Middle frontal gyrus (tissue), 1 donor: ENCODE results near the gene EPAS1.

Source experiments
- DNase-seq: peaks from one replicate; pipeline ENCODE4 v3.0.0-alpha.2; 2015; ENCODE audit warnings: low spot score; ENCODE audit errors: extremely low spot score

EPAS1 gene

DNA sequence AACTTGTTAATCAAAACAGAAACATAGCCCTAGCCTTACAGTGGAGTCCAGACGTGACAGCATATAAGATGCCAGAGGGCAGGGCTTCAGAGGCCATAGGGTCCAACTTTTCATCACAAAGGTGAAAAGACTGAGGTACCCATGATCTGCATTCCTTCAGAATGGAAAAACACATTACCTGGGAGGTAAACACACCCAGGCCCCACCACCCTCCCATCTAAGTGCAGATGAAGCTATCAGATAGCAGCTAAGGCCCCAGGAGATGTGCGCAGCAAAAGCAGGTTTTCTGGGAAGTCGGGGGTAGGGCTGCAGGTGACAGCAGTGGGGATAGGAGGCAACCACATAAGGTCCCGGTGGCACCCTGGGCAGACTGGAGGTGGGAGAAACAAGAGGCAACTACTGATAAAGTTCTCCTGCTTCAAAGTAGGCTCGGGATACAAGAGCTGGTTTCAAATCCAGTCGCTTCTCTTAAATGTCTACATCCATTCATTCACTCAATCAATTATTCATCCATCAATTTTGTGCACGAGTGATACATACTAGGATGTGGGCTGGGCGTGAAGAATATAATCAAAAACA, 107.1 kb downstream of the EPAS1 start:
- DNase-seq: no peak

DNA sequence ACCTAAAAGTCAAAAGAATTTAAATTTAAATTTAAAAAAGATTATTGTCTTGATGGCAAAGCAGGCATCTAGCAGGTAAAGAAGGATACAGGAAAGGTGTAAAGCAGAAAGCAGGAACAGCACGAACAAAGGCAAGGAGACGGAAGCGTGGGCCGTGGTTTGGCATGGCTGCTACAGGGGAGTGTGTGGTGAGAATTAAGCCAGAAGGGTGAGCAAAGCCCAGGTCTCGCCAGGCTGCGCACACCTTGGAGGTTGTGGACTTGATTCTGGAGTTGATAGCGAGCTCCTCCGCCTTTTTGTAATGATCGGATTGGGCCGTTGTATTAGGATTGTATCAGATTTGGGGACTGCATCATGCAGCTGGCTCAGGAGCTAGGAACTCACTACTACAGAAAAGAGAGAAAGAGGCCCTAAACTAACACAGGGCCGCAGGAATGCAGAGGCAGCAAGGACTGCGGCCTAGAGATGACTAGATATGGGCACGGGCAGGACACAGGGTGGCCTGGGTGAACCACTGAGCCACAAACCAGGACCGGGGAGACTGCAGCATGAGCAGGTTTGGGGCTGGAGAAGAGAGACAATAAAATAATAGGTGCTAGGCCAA, 110.7 kb downstream of the EPAS1 start:
- no peak for DNase-seq

DNA sequence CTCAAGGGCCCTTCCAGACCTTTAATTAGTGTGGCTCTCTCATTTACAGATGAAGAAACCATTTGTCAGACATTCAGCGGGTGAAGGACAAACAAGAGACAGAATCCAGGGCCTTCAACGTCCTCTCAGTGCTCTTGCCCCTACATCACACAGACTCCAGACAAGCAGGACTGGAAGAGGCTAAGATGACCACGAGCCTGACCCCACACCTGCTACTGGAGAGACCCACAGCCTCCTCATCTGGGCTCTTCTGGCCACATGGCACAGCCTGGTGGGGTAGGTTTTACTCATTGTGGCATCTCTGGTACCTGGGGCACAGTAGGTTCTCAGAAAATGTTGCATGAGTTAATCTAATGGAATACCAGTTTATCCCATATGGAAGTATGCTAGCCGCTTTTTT, 112.5 kb downstream of the EPAS1 start:
- no peak for DNase-seq

GRCh38 chr2:46410273-46411244, 113.4 kb downstream of the EPAS1 start:
- no peak for DNase-seq

- no peak for DNase-seq
These were observed 114.0 kb downstream of the EPAS1 start for GRCh38 chr2:46411245-46411641.

DNA sequence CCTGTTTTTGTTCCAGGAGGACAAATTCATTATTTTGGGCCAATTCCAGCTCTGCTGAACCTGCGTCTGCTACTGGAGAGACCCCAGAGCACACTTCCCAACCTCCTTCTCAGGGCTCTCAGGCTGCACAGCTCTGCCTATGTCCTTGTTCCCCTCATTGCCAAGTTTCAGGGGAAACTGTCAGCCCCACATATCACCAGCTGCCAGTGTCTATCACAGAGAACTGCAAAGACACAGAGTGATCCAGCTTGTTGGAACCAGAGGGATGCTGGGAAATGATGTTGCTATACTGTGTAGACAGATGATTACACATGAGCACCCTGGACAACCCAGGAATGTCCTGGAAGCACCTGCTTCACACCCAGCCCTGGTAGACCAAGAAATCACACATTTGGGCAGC, 114.8 kb downstream of the EPAS1 start:
- DNase-seq: no peak

GRCh38 chr2:46413111-46413510, 115.9 kb downstream of the EPAS1 start:
- DNase-seq: no peak

DNA sequence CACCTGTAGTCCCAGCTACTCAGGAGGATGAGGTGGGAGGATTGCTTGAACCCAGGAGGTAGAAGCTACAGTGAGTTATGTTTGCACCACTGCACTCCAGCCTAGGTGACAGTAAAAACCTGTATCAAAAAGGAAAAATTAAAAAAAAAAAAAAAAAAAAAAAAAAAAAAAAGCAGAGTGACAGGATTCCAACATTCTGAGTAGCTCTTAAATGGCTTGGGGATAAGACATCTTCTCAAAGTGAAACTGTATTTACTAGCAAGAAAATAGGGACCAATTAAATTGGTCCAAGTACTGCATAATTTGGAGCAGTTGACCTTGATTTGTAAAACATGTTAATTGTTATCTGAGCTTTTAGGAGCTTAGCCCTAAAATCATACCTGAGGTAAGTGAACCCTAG, 116.4 kb downstream of the EPAS1 start:
- DNase-seq: no peak

DNA sequence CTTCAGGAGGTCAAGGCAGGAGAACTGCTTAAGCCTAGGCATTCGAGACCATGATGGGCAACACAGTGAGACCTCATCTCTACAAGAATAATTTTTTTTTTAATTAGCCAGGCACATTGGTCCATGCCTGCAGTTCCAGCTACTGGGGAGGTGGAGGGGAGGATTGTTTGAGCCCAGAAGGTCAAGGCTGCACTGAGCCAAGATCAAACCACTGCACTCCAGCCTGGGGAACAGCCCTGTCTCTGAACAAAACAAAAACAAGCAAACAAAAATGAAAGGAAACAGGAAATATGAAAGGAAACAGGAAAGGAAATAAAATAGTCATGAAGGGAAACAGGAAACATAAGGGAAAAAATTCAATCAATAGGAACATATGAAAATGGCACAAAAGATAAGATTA, 117.5 kb downstream of the EPAS1 start:
- DNase-seq: no peak

GRCh38 chr2:46416280-46416679, 119.1 kb downstream of the EPAS1 start:
- DNase-seq: no peak

GRCh38 chr2:46416739-46417403, 119.7 kb downstream of the EPAS1 start:
- DNase-seq: no peak

GRCh38 chr2:46420945-46421344, 123.7 kb downstream of the EPAS1 start:
- DNase-seq: no peak

DNA sequence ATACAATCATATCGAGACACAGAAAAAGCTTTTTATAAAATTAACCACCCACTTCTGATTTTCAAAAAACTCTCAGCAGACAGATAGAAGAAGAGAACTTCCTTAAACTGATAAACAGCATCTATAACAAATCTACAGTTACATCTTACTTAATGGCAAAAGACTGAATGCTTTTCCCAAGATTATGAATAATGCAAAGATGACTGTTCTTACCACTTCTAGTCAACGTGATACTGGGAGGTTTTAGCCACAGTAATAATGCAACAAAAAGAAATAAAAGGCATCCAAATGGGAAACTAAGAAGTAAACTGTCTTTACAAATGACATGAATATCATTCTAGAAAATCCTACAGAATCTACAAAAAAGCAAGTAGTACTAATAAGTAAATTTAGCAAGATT, 124.2 kb downstream of the EPAS1 start:
- no peak for DNase-seq

DNA sequence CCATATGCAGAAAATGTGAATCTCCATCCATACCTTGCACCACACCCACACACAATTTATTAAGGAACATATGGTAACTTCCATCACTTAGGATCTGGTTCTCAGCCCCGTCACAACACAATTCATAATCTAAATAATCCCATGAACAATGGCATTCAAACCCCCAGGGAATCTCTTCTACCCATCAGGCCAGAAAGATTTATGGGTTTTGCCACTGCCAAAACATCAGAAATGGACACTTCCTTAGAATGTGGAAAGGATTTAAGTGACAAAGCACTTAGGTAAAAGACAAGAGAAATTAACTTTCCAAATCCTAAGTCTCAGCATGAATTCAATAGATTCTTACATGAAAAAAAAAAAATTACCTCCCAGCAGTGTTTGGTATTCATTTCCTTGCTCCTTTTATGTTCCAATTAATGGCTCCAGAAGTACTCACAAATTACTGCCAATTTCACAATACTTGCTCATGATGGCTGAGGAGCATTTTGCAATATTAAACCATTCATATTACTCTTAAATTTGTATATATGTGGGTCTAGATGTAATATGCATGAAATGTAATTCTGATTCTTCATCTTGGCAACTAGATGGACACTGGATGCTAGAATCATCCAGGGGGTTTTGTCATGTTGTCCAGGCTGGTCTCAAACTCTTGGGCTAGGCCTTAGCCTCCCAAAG, 125.6 kb downstream of the EPAS1 start:
- DNase-seq: no peak

DNA sequence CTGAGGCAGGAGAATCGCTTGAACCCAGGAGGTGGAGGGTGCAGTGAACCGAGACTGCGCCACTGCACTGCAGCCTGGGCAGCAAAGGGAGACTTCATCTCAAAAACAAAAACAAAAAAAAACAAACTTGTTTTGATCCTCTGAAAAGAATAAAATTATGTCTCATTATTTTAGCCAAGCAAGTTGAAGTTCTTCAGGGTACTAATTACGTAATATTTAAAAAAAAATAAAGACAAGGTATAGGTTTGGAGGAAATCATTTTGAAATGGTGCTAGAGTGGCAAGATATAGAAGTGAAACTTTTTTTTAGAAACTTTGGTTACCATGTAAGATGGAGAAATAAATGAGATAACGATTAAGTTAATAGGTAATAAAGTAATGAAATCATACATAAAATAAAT, 127.7 kb downstream of the EPAS1 start:
- DNase-seq: no peak

DNA sequence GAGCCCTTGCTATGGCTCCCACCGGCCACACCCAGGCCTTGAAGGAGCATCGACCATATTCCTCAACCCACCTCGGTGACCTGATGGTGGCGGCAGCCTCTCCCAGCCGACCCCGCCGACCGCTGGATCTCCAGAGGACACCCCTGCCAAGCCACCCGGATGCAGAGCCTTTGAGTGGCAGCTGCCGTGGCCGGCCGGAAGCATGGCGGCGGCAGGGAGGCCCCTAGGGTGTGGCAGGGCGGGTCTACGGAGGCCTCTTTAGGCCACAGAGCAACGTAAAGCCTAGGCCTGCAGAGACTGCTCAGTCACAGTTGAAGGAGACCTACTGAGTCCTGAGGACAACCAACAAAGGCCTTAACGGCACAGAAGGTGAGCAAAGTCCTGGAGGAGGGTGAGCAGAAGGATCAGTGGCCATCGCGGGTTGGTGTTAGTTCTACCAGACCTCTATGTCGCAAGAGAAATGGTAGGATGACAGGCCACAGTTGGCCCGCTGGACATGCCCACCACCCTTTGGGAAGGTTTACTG, 131.8 kb downstream of the EPAS1 start:
- no peak for DNase-seq

DNA sequence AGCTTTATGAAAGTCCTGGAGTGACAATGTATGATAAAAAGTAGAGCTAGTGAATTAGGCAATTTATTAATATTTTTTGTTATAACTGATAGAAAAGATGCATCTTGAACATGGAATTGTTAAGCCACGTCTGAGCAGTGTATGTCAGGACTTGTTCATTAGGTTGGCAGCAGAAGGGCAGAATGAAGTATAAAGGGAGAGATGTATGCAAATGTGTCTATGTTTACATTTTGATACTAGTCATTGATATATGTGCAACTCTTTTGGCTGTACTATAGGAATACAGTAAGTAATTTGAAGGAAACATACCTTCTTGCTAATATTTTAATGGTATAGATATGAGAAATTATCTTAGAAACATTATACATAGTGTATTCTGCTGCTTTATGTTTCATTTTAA, 133.2 kb downstream of the EPAS1 start:
- no peak for DNase-seq

DNA sequence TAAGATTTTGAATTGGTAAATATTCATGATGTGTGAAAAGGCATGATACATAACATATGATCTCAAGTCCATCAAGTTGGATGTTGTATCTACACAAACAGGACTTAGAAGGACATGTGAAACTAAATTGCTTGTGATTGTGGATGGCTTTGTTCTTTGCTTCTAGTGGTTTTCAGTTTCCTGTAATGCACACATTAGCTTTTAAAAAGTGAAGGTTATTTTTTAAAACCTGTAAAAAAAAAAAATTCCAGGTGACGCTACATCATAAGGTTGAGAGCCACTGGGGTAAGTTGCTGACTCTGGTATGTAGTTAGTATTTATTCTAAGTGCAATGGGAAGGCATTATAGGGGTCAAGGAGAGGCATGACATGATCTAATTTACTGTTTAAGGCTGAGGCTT, 133.8 kb downstream of the EPAS1 start:
- DNase-seq: no peak

DNA sequence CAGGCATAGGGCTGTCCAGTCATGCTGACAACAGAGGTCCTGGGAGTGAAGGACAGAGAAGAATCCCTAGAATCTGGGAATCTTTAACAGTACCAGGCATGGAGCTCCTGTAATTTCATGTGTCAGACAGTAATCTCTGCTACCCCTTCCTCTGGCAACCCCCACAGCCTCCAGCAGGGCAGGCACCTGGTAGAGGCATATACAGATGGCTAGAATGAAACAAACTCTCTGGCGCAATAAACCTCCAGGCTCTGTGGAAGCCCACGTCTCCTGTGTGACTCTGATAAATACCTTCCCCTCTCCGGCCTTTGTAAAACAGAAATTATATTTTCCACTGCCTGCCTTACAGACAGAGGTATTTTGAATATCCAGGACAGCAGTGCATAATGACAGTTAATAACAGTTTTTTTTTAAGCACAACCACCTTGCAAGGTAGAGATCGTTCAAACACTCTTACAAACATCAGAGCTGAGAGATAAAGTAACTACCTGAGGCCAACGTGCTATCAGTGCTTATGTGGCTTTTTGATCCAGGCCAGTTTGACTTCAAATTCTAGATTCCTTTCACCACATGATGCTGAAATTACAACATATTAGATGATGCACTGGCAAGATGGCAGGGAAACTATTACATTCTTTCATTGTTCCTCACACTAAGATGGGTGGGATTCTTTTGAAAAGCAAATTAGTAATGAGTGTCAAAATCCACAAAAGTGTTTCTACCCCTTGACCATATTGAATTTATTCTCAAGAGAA, 134.5 kb downstream of the EPAS1 start:
- DNase-seq: no peak

DNA sequence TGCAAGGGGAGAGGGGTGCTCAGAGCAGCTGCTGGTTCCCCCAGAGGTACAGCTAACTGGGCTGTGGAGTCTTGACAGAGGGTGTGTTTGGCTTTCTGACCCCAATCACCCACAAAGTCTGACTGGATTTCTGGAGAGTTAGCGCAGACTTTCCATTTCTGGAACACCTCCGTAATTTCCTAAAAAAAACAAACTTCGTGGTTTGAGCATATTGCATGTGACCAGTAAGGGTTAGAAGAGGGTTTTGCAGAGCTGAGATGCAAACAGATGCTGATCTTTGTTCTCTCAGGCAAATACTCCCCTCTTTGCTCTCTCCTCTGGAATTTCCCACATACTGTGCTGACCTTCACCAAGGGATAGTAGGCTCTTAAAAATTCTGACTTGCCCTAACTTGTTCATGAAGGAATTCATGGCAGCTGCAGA, 137.7 kb downstream of the EPAS1 start:
- no peak for DNase-seq
